GM19468 (cell line): ENCODE data around the gene EIF5AL1.
"Not testable (repeated sequence)": the region's sequence is repeated elsewhere in the genome, so short reads cannot be mapped to it uniquely, and the experiment has no call there.

ENCODE experiments used
- ATAC-seq: cut with Tn5 transposase; IDR thresholded peaks from one replicate; pipeline ENCODE4 v1.9.1; 2021; ENCODE audit warnings: mild to moderate bottlenecking, moderate library complexity, moderate number of reproducible peaks; ENCODE audit not compliant: unreplicated experiment; ENCODE audit errors: extremely low read depth

The EIF5AL1 gene

GRCh38 chr10:79547128-79547527, 34.8 kb downstream of the EIF5AL1 start:
- ATAC-seq: not testable (repeated sequence)

- ATAC-seq: no peak
Observed at GRCh38 chr10:79547973-79548372, 35.6 kb downstream of the EIF5AL1 start.

DNA sequence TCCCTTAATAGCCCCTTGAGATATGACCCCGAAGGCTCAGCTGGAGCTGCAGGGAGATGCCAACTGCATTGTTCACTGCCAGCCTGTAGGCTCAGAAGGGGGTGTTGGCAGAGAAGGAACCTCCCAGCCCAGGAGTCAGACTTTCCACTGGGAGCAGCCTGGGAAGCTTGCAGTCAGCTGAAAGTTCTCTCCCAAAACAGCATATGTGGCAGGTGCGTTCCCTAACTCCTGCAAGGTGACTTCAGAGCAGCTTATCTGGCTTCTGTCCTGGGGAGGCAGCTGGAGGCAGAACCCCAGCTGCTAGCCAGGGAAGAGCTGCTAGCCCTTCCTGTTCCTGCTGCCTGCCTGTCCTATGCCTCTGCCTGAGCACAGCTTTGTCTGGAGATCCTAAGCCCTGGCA, 39.8 kb downstream of the EIF5AL1 start:
- ATAC-seq: no peak

DNA sequence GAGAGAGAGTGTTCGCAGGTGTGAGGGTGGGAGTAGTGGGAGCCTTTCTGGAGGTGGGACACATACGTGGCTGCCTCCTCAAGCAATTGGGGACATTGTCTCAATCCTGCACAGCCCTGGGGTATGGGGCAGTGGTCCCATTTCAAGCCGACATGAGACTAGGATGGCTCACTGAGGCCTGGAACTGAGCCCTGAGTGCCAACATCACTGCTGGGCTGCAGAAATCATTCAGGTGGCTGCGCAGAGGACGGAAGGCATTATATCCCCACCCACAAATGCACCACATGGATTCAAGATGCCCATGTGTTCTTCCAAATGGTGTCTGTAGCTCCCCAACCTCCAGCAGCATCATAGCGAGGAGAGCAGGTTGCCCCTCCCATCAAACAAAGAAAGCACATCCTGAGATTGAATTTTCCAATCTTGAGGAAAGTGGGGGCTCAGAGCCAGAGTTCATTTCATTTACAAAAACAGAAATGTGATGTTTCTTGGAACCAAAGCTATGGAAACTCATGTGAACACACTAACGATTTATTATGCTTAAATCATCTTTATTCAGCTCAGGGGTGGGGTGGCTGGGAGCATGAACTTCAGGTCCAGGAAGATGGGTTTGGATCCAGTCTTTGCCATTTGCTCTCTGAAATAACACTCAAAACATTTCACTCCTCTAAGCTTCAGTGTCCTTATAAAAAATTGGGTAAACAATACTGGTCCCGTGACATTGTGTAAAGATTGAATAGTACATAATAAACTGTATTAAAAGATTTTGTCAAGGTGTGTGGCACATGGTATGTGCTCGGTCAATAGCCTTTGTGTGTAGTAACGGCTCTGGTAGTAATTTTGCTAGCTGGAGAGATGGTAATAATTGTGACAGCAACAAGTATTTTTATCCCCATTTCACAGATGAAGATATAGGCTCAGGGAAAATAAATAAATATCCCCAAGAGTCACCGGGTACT, 43.3 kb downstream of the EIF5AL1 start:
- ATAC-seq: no peak

GRCh38 chr10:79556961-79557360, 44.6 kb downstream of the EIF5AL1 start:
- not testable (repeated sequence) for ATAC-seq

- no peak for ATAC-seq
Observed at GRCh38 chr10:79559726-79560125, 47.4 kb downstream of the EIF5AL1 start.

- no peak for ATAC-seq
Observed at GRCh38 chr10:79560160-79560709, 47.9 kb downstream of the EIF5AL1 start, which contains the start of gene SFTPA2. Gene SFTPA2, minus strand, starts transcription at chr10:79560407. Its CDS starts 924 bp downstream, at chr10:79559483.

DNA sequence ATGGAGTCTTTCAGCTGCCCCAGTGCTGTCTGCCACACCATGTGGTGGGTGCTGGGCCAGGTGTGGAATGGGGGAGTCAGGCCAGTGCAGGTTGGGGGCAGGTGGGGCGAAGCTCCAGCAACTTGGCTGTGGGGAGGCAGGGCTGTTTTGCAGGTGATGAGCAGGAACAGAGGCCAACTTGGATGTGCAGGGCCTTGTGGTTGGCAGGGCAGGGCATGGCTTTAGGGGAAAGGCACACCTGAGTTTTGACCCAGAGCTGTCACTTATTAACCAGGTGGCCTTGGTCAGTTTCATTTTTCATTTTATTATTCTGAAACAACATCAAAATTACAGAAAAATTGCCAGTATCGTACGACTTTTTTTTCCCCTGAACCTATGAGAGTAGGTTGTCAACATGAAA, 48.9 kb downstream of the EIF5AL1 start:
- ATAC-seq: no peak

DNA sequence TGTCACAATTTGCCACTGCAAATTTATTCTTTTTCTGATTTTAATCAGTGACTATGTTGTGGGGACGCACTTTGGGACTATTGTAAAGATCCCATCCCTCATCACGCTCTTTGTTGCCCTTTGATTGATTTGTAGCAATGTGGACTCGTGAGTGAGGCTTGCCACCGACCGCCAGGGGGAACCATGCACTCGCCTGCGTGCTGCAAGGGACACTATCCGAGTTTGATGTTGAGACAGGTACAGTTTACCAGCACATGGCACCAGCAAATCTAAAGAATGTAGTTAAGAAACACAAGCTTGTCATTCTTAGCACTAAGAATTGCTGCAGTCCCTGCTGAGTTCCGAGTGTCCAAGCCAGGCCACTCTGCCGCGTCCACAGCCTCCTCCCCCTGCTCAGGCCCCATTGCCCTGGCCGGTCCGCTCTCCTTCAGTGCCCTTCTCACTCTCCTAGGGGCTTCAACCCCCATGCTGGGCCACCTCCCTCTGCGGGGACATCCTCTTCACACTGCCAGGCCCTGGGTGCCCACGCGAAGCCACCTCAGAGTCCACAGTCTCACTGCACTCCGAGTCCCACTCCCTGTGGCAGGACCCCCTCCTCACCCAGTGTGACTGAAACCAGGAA, 49.9 kb downstream of the EIF5AL1 start:
- ATAC-seq: peak; percentile 44

DNA sequence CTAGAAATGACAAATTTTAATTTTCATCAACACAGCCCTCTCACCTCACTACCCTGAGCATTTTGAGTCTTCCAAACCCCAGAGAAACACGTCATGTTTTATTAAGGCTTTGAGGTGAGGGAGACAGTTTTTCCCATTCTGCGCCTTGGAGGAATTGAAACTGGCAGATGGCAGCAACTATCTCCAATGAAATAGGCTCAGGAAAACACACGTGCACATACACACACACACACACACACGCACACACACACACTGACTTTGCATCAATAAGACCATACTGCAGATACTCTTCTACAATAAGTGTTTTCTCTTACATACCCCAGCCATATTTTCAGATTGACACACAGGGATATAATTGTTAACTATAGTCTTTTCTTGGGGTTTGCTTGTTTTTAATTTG, 51.1 kb downstream of the EIF5AL1 start:
- ATAC-seq: no peak
